ENCODE measurements around the gene ALG9.

- TF ChIP-seq ZSCAN30 (tag by site-specific recombination; IDR thresholded peaks at IDR 0.05) (no peak), CTCF (tag by site-specific recombination; IDR thresholded peaks at IDR 0.05) (no peak), ZBTB26 (tag by site-specific recombination; optimal IDR thresholded peaks at IDR 0.05) (no peak), ZNF366 (tag by site-specific recombination; conservative IDR thresholded peaks at IDR 0.05) (no peak), ZNF302 (tag by site-specific recombination; IDR thresholded peaks at IDR 0.05; ENCODE audit: low read depth) (no peak), ZBTB7A (tag by site-specific recombination; IDR thresholded peaks at IDR 0.05; ENCODE audit: low read depth) (no peak), MEIS1 (CRISPR knock-in tag; IDR thresholded peaks at IDR 0.05; ENCODE audit: borderline replicate concordance) (no peak)
Observed at GRCh38 chr11:111908639-111909305, 37.4 kb upstream of the ALG9 start.

All from HEK293 (cell line).